Fibroblast of skin of left biceps (primary cell): Measurements from ENCODE around the gene BGN.
A peak's percentile ranks its signal among the peaks of the same experiment; 100 is the strongest.

Experiments
- DNase-seq, 2 experiments: peaks; one replicate each; pipeline ENCODE4 v3.0.0-alpha.2; 2013; ENCODE audit warnings: low read depth in 2 of 2

Gene BGN

DNA sequence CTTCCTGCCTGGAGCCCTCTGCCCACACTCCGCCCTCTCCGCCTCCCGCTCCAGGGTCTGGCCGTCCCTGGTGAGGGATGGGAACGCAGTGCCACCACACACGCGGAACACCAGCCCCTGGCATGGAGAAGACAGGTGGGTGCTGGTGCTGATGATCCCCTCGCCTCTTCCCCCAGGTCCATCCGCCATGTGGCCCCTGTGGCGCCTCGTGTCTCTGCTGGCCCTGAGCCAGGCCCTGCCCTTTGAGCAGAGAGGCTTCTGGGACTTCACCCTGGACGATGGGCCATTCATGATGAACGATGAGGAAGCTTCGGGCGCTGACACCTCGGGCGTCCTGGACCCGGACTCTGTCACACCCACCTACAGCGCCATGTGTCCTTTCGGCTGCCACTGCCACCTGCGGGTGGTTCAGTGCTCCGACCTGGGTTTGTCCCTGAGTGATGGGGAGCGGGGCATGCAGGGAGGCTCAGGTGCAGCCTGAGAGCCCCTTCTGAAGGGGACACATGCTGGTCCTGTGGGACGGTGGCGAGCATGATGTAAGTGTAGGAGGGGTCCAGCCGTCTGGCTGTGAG, 9.8 kb downstream of the BGN start:
- no peak for DNase-seq

GRCh38 chrX:153505361-153505760, 10.6 kb downstream of the BGN start:
- no peak for DNase-seq

- DNase-seq, result peak; percentile 26 to 27
Observed at GRCh38 chrX:153507484-153508178, 12.9 kb downstream of the BGN start.

DNA sequence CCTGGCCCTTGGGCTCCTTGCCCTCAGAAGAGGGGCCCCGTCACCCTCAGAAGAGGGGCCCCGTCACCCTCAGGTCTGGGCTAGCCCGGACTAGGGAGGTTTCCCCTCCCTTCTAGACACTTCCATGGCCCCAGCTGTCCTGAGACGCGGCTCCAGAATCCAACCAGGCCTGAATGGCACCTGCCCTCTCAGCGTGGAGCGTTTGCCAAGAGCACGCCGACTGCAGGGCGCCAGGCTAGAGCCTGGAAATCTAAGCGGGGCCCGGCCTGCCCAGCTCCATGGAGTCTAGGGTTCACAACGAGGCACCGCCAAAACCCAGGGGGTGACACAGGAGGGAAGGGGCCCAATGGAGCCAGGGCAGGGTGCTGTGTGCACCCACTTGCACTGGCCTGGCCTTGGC, 14.8 kb downstream of the BGN start:
- no peak for DNase-seq

- DNase-seq, result no peak
Observed at GRCh38 chrX:153510383-153510782, 15.6 kb downstream of the BGN start.

DNA sequence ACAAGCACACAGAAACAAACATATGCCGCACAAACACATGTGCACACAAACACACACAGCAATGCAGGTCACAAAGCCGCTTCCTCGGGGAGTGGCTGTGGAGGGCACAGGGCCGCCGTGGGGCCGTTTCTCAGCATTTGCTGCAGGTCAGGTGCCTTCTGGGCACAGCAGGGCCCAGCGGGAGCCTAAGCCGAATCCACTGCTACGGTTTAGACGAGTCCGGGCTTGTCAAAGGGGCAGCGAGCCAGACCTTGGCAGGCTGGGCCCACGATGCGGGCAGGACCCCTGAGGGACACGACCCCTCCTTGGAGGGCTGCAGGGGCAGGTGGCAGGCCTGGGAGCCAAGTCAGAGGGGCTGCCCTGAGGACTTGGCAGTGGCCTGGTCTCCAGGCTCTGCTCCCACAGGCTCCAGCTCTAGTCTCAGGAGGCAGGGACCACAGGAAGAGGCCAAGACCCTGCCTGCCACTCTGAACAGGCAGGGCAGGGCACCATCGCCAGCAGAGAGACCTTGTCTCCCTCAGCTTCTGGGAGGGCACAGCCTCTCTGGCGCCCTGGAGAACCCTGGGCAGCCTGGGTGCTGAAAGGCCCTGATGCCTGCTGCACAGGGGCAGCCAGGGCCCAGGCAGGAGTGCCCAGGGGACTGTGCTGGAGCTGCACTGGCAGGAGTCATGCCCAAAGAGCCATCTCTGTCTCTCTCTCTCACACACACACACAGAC, 17.2 kb downstream of the BGN start:
- no peak for DNase-seq

DNA sequence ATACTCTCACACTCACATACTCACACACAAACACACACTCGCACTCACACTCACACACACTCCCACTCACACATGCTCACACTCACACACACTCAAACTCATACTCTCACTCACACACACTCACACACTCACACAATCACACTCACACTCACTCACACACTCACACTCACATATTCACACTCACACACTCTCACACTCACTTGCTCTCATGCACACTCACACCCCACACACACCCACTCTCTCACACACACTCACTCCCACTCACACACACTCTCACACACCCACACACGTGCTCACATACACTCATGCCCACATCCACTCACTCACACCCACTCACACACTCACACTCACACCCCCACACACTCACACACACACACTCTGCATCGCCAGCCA, 17.7 kb downstream of the BGN start:
- DNase-seq, result no peak

DNA sequence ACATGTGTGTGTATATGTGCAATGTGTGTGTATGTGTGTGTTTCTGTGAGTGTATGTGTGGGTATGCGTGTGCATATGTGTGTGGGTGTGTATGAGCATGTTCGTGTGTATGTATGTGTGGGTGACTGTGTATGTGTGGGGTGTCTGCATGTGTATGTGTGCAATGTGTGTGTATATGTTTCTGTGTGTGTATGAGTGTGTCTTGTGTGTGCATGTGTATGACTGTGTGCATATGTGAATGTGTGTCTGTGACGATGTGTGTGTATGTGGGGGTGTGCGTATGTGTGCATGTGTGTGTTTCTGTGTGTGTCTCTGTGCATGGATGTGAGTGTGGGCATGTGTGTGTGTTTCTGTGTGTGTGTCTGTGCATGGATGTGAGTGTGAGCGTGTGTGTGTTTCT, 18.5 kb downstream of the BGN start:
- DNase-seq, result no peak

DNA sequence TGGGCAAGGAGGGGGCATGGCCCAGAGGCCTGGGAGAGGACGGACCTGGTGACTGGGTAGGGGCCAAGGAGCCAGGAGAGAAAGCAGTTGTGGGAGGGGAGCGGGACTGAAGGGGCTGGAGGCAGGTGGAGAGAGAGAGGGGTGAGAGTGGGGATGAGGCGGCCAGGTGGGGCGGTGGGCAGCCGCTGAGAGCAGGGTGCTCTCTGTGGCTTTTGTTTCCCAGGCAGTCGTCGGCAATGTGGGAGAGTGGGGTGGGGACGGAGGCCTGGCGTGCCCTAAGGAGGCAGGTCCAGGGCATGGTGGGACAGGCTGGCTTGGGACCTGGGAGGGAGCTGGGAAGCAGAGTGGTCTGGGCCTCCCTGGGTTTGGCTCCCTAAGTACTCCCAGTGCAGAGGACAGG, 19.5 kb downstream of the BGN start:
- DNase-seq, result no peak

DNA sequence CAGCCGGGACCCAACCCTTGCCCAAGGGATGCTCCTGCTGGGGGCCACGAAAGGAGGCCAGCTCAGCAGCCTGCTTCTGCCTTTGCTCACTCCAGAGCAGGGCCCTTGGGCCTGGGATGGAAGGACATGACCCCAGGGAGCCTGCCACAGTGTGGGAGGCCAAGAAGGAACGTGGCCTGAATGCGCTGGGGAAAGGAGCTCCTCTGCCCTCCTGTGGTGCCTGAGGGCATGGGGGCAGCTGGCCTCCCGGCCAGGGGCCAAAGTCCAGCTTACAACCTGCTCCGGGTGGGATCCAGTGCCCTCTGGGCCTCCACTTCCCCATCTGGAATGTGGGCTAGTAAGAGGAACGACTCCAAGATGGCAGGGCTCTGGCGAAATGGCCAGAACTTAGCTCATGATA, 20.7 kb downstream of the BGN start:
- DNase-seq, result no peak

- DNase-seq, result no peak
Observed at GRCh38 chrX:153516073-153516472, 21.3 kb downstream of the BGN start.

GRCh38 chrX:153517423-153517822, 22.6 kb downstream of the BGN start, which contains the start of gene ATP2B3:
Gene ATP2B3, plus strand, starts transcription at chrX:153517642. Its CDS starts 18,606 bp downstream, at chrX:153536248.
- DNase-seq, result no peak

- no peak for DNase-seq
Observed at GRCh38 chrX:153517946-153518834, 23.4 kb downstream of the BGN start.

DNA sequence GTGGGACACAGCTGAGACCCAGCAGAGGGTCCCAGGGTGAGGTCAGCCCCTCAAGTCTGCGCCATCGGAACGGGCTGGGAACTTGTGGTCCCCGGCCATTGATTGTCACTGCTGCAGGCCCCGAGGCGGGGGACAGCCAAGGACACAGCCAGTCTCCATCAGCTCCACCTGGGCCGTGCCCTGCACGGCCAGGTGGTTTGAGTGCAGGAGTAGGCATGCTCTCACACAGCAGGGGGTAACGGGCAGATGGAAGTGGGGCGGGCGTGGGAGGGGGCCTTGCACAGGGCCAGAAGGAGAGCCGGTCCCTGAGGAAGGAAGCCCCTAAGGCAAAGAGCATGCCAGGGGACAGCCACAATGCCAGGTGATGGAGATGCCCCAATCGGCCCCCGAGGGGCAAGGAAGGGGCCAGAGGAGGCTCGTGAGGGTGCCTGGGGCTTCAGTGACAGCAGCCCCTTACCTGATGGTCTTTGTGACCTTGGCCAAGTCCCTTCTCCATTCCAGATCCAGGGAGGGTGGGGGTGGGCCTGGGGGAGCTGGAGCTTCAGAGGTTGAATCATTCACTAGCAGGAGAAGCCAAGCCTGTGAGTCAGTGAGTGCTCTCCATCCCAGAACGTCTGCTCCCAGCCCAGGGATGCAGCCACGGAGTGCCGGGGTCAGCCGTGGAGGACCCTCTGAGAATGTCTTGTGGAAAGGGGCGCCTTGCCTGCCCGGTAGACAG, 24.9 kb downstream of the BGN start:
- no peak for DNase-seq

GRCh38 chrX:153520287-153520917, 25.6 kb downstream of the BGN start:
- no peak for DNase-seq

DNA sequence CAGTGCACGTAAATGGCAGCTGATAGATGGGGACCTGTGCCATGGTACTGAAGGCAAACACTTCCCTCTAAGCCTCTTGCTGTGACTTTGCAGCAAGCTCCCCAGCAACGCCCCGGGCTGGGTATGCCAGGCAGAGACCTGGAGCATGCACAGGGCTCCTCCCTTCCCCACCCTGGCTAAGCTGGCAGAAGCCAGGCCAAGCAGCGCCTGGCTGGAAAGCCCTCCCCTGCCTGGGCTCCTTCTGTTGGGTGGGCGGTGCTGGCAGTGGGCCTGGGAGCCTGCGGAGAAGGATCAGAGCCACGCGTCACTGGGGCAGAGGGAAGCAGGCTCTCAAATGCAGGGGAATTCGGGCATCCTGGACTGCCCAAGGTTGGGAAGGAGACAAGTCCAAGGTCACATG, 26.3 kb downstream of the BGN start:
- no peak for DNase-seq

GRCh38 chrX:153522259-153522658, 27.5 kb downstream of the BGN start:
- DNase-seq, result no peak

DNA sequence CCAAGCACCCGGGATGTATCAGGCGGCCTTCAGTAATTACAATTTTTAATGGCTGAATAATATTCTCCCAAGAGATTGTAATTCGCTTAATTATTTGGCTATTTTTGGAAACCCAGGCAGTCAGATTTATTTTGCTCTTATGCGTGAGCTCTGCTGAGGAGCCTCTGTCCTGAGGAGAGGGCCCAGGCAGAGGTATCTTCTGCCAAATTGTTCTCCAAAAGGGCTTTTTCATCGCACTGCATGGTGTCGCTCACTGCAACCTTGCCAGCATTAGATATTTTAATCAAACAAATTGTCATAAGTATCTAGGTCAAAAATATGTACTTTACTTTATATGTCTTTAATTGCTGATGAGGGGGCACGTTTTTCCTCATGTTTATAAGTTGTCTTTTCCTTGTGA, 28.5 kb downstream of the BGN start:
- no peak for DNase-seq

DNA sequence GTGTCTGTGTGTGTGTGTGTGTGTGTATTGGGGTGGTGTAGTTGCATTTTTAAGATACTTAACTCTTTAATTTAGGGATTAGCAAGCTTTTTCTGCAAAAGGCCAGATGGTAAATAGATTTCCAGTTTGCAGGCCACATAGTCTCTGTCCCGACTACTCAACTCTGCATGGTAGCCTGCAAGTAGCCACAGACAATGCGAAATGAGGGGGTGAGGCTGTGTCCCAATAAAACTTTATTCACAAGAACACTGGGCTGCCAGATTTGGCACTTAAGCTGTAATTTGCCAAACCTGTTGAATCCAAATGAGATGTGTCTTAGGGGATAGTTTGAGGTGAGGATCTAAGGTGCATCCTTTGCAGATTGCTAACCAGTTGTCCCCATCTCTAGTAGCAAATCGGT, 29.5 kb downstream of the BGN start:
- DNase-seq, result no peak

GRCh38 chrX:153525451-153525850, 30.7 kb downstream of the BGN start:
- DNase-seq, result no peak

DNA sequence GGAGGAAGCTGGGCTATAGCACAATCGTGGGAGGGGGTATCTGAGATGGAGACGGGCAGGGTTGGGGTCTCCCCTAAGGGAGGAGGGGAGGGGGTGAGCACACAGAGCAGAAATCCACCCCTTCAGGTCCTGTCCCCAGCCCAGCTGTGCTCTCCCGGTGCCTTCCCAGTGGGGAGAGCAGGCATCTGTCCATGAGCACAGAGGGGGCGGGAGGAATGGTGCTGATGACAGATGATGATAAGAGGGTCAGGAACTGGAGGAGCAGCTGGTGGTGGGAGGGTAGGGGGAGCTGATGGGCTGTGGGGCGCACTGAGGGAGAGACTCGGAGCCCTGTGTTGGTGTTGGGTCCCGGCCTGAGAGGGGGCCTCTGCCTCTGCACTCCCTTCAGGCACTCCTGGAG, 31.3 kb downstream of the BGN start:
- DNase-seq, result no peak
